Gastrocnemius medialis (tissue), 4 donors: Measurements from ENCODE around the gene KCNAB1.

Experiments used
- POLR2A ChIP-seq, 2 donors: fragments of 450-650 bp; IDR thresholded peaks; one replicate each; pipeline ENCODE4 v1.6.1; 2017; ENCODE audit warnings: antibody characterized with exemption in 2 of 2, mild to moderate bottlenecking in 2 of 2, moderate library complexity in 2 of 2
- TF ChIP-seq, protein P1 (sequence below), 5 experiments: fragments of 450-650 bp in 3 of 5; fragments of 200-600 bp in 2 of 5; sonication (generic) in 2 of 5; IDR thresholded peaks in 4 of 5; conservative IDR thresholded peaks in 1 of 5; 1 replicate in 4 of 5; 2 replicates in 1 of 5; pipeline ENCODE4 v1.5.1; 2016 to 2019; ENCODE audit warnings: antibody characterized with exemption in 5 of 5, mild to moderate bottlenecking in 3 of 5, moderate library complexity in 3 of 5

DNA sequence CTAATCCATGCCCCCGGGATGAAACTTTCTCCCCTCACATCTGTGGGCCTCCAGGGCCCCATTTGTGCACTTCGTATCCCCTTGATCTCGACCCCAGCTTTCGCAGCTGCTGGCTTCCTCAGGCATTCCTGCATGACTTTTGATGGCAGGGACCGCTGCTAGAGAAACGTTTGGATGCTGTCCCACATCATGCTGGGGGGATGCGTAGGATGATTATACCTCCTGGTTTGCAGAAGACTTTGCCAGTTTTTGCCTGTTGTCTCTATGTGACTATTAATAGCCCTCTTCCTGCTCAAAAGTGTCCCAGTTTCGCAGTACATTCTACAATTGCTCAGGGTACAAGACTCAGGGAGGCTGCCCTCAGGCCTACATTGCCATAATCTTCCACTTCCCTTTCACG lies 10.4 kb upstream of the KCNAB1 start:
- TF ChIP-seq, protein P1, sequence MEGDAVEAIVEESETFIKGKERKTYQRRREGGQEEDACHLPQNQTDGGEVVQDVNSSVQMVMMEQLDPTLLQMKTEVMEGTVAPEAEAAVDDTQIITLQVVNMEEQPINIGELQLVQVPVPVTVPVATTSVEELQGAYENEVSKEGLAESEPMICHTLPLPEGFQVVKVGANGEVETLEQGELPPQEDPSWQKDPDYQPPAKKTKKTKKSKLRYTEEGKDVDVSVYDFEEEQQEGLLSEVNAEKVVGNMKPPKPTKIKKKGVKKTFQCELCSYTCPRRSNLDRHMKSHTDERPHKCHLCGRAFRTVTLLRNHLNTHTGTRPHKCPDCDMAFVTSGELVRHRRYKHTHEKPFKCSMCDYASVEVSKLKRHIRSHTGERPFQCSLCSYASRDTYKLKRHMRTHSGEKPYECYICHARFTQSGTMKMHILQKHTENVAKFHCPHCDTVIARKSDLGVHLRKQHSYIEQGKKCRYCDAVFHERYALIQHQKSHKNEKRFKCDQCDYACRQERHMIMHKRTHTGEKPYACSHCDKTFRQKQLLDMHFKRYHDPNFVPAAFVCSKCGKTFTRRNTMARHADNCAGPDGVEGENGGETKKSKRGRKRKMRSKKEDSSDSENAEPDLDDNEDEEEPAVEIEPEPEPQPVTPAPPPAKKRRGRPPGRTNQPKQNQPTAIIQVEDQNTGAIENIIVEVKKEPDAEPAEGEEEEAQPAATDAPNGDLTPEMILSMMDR (IDR thresholded peaks at IDR 0.05 in 4 of 5, conservative IDR thresholded peaks at IDR 0.05 in 1 of 5), result no peak
- no peak for TF ChIP-seq POLR2A (IDR thresholded peaks at IDR 0.05)
